Thyroid gland (tissue), 4 donors: Measurements from ENCODE around the gene MGAT5B. TPM values are rescaled to one million over a fixed set of nuclear protein-coding genes. Genes with fewer than 3 reads are reported as not detected.

Experiments used
- DNase-seq, 2 donors: peaks; one replicate each; pipeline ENCODE4 v3.0.0-alpha.2; 2019
- H3K27ac ChIP-seq, 3 donors: fragments of 200-600 bp; sonication (generic); 1 replicate in 2 of 3; 2 replicates in 1 of 3; pipeline ENCODE4 v1.5.1; 2016 to 2019; ENCODE audit warnings: mild to moderate bottlenecking in 1 of 3, moderate library complexity in 1 of 3
- H3K27me3 ChIP-seq: fragments of 200-600 bp; sonication (generic); one replicate; pipeline ENCODE4 v1.5.1; 2019
- H3K36me3 ChIP-seq, 2 donors: fragments of 200-600 bp; sonication (generic); one replicate each; pipeline ENCODE4 v1.5.1; 2016 to 2019
- H3K4me1 ChIP-seq, 2 donors: fragments of 200-600 bp; sonication (generic); one replicate each; pipeline ENCODE4 v1.5.1; 2017 to 2019
- H3K4me3 ChIP-seq, 3 donors: fragments of 200-600 bp; sonication (generic); replicated peaks in 1 of 3; 1 replicate in 2 of 3; 2 replicates in 1 of 3; pipeline ENCODE4 v1.5.1; 2016; ENCODE audit warnings: mild to moderate bottlenecking in 1 of 3
- H3K9me3 ChIP-seq: fragments of 200-600 bp; sonication (generic); one replicate; pipeline ENCODE4 v1.5.1; 2017
- POLR2A ChIP-seq, 2 donors: fragments of 450-650 bp; IDR thresholded peaks; one replicate each; pipeline ENCODE4 v1.6.1; 2017; ENCODE audit warnings: antibody characterized with exemption in 2 of 2, mild to moderate bottlenecking in 2 of 2, moderate library complexity in 1 of 2
- WGBS, 2 donors: methylation state at CpG; one replicate each; pipeline ENCODE4 v1.1.5; 2017; 5-methylcytosine and 5-hydroxymethylcytosine counted together
- intact Hi-C: fragments of 100-400 bp; cut with DNase I; formaldehyde crosslinking; loops from one replicate; pipeline ENCODE4 v1.15.1; 2023
- total RNA-seq, 4 donors: library from RNA; depleted of rRNA; stranded (reverse); fragments of >200 nt; gene quantifications; one replicate each; pipeline ENCODE4 v1.2.3, GENCODE V29; 2016
- TF ChIP-seq, protein P1 (sequence below), 6 experiments: fragments of 200-600 bp in 3 of 6; fragments of 450-650 bp in 3 of 6; sonication (generic) in 3 of 6; IDR thresholded peaks; one replicate each; pipeline ENCODE4 v1.5.1; 2016 to 2019; ENCODE audit warnings: antibody characterized with exemption in 6 of 6, mild to moderate bottlenecking in 2 of 6, inconsistent platforms in 1 of 6, moderate library complexity in 1 of 6

MGAT5B gene
- total RNA-seq, 4 donors from 2014 or later = 0.22 to 7.4 (median 0.73) TPM; not detected in 1

- 78 to 81% methylated on average over 10 to 13 of the region's 13 CpGs for WGBS, 2 donors
- Histone ChIP-seq H3K4me3 (no peak overlapping the region), H3K27me3 (no peaks in the 10 kb centered on the region), H3K27ac (no peak overlapping the region), H3K9me3 (no peaks in the 10 kb centered on the region), H3K36me3 (no peaks in the 10 kb centered on the region), H3K4me1 (no peaks in the 10 kb centered on the region)
- TF ChIP-seq, protein P1, sequence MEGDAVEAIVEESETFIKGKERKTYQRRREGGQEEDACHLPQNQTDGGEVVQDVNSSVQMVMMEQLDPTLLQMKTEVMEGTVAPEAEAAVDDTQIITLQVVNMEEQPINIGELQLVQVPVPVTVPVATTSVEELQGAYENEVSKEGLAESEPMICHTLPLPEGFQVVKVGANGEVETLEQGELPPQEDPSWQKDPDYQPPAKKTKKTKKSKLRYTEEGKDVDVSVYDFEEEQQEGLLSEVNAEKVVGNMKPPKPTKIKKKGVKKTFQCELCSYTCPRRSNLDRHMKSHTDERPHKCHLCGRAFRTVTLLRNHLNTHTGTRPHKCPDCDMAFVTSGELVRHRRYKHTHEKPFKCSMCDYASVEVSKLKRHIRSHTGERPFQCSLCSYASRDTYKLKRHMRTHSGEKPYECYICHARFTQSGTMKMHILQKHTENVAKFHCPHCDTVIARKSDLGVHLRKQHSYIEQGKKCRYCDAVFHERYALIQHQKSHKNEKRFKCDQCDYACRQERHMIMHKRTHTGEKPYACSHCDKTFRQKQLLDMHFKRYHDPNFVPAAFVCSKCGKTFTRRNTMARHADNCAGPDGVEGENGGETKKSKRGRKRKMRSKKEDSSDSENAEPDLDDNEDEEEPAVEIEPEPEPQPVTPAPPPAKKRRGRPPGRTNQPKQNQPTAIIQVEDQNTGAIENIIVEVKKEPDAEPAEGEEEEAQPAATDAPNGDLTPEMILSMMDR (IDR thresholded peaks at IDR 0.05) = no peak
- TF ChIP-seq POLR2A (IDR thresholded peaks at IDR 0.05) = no peak
- no peak for DNase-seq
- intact Hi-C loops = no loop called here
These were observed 72.6 kb downstream of the MGAT5B start for GRCh38 chr17:76940738-76941350.

DNA sequence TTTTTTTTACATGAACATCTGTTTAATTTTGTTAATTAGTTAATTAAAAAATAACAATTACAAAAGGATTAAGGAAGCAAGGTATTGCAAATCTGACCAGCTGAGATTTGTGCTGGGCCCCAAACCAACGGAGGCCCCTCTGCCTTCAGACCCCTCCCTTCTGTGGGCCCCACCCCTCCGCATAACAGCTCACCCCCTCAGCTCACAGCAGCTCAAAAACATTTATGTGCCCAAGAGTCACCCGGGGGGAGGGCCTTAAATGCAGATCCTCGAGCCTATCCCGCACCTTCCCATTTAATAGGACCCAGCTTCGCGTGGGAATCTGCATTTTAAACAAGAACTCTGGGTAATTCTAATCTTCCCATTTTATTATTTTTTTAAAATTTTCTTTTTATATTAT is 75.0 kb downstream of the MGAT5B start:
- Histone ChIP-seq H3K4me3 (no peak overlapping the region), H3K9me3 (no peaks in the 10 kb centered on the region), H3K27ac (no peak overlapping the region), H3K4me1 (no peaks in the 10 kb centered on the region), H3K36me3 (no peaks in the 10 kb centered on the region), H3K27me3 (no peaks in the 10 kb centered on the region)
- 75 to 79% methylated on average over 7 of the region's 7 CpGs for WGBS, 2 donors
- intact Hi-C loops = no loop called here
- DNase-seq = no peak
- TF ChIP-seq, protein P1 (IDR thresholded peaks at IDR 0.05) = no peak
- no peak for TF ChIP-seq POLR2A (IDR thresholded peaks at IDR 0.05)

DNA sequence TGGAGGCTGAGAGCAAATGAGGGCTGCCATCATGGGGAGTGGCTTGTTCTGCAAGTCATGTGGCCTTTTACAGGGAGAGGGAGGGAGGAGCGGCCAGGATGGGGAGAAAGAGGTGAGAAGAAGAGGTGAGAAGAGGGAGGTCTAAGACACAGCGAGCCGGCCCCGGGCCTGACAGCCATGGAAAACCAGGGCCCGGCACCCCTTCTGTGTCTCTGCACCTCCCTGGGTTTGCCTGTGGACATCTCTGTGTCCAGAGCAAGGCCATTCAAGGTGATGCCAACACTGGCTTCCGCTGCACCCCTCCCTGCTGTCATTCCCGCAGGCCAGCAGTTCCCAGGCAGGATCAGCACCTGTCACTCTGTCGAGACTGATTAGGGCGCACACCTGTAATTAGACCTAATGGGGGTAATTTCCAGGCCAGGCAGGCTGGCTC is 75.6 kb downstream of the MGAT5B start:
- no peaks in the 10 kb centered on the region for H3K4me1 ChIP-seq
- no peaks in the 10 kb centered on the region for H3K27me3 ChIP-seq
- WGBS, 2 donors = 74 to 76% methylated on average over 9 of the region's 9 CpGs
- H3K27ac ChIP-seq = no peak overlapping the region
- TF ChIP-seq POLR2A (IDR thresholded peaks at IDR 0.05) = no peak
- TF ChIP-seq, protein P1 (IDR thresholded peaks at IDR 0.05) = no peak
- H3K9me3 ChIP-seq = no peaks in the 10 kb centered on the region
- no peak for DNase-seq
- no peak overlapping the region for H3K4me3 ChIP-seq
- no peaks in the 10 kb centered on the region for H3K36me3 ChIP-seq
- intact Hi-C loops = no loop called here

DNA sequence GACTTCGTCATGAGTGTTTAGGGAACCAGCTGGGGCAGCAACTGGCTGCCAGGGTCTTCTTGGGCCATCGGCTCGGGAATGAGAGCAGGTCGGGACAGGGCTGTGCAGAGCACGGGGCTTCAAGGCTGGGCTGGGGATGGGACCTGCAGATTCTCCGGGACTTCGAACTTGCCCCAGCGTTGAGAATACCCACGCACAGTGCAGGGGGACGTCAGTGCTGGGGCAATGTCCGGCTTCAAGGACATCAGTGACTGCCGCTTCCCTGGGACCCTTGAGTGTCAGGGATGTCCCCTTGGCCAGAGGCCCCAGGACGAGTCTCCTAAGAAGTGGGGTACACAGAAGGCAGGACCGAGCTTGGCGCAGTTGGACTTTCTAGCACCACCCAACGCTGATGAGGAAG is 76.3 kb downstream of the MGAT5B start:
- Histone ChIP-seq H3K27ac (no peak overlapping the region), H3K4me1 (no peaks in the 10 kb centered on the region), H3K36me3 (no peaks in the 10 kb centered on the region), H3K9me3 (no peaks in the 10 kb centered on the region), H3K27me3 (no peaks in the 10 kb centered on the region), H3K4me3 (no peak overlapping the region)
- intact Hi-C loops = no loop called here
- DNase-seq = no peak
- TF ChIP-seq, protein P1 (IDR thresholded peaks at IDR 0.05) = no peak
- no peak for TF ChIP-seq POLR2A (IDR thresholded peaks at IDR 0.05)
- 82 to 85% methylated on average over 13 of the region's 16 CpGs for WGBS, 2 donors

GRCh38 chr17:76946111-76946771 is 78.0 kb downstream of the MGAT5B start:
- Histone ChIP-seq H3K27me3 (no peaks in the 10 kb centered on the region), H3K27ac (no peak overlapping the region), H3K36me3 (no peaks in the 10 kb centered on the region), H3K4me1 (no peaks in the 10 kb centered on the region), H3K4me3 (no peak overlapping the region), H3K9me3 (no peaks in the 10 kb centered on the region)
- DNase-seq = no peak
- TF ChIP-seq, protein P1 (IDR thresholded peaks at IDR 0.05) = no peak
- TF ChIP-seq POLR2A (IDR thresholded peaks at IDR 0.05) = no peak
- WGBS, 2 donors = 80 to 82% methylated on average over 13 to 17 of the region's 18 CpGs
- intact Hi-C loops = no loop called here
